Cerebellar cortex (tissue), 1 donor: ENCODE data around the gene CSKMT.
"Not testable (repeated sequence)": the region's sequence is repeated elsewhere in the genome, so short reads cannot be mapped to it uniquely, and the experiment has no call there.

ENCODE experiments used
- DNase-seq: peaks from one replicate; pipeline ENCODE4 v3.0.0-alpha.2; 2015; ENCODE audit warnings: low spot score

The CSKMT gene

GRCh38 chr11:62665075-62665598 is at the start of gene CSKMT, which contains the start of gene C11orf98:
TSS of gene CSKMT (plus strand) at chr11:62665312. CDS start at chr11:62665880, 568 bp downstream.
TSS of gene C11orf98 (minus strand) at chr11:62665210. CDS start at chr11:62665169, 41 bp downstream.
- DNase-seq, result peak; percentile 95

- DNase-seq, result no peak
These were observed 49.6 kb upstream of the CSKMT start for GRCh38 chr11:62615521-62615920.

GRCh38 chr11:62616957-62617356 is 48.2 kb upstream of the CSKMT start:
- DNase-seq, result not testable (repeated sequence)

GRCh38 chr11:62621027-62621566 is 44.0 kb upstream of the CSKMT start:
- no peak for DNase-seq

GRCh38 chr11:62621567-62622470 is 43.3 kb upstream of the CSKMT start, which contains the start of gene B3GAT3:
TSS of gene B3GAT3 (minus strand) at chr11:62621986. CDS start at chr11:62621947, 39 bp downstream.
- peak; percentile 98 for DNase-seq

GRCh38 chr11:62622476-62623089 is 42.5 kb upstream of the CSKMT start:
- no peak for DNase-seq

GRCh38 chr11:62627713-62628112 is 37.4 kb upstream of the CSKMT start:
- peak; percentile 42 for DNase-seq

- DNase-seq, result no peak
These were observed 32.6 kb upstream of the CSKMT start for GRCh38 chr11:62632492-62632891.

- no peak for DNase-seq
These were observed 20.9 kb upstream of the CSKMT start for GRCh38 chr11:62644220-62644619.

- DNase-seq, result no peak
These were observed 19.5 kb upstream of the CSKMT start for GRCh38 chr11:62645671-62645945.

GRCh38 chr11:62645946-62646824 is 18.9 kb upstream of the CSKMT start, which contains the start of gene GANAB:
TSS of gene GANAB (minus strand) at chr11:62646613. CDS start at chr11:62646599, 14 bp downstream.
- peak; percentile 99 for DNase-seq

GRCh38 chr11:62646825-62647608 is 18.1 kb upstream of the CSKMT start:
- DNase-seq, result no peak

GRCh38 chr11:62647609-62648005 is 17.5 kb upstream of the CSKMT start:
- no peak for DNase-seq

GRCh38 chr11:62648185-62648966 is 16.7 kb upstream of the CSKMT start:
- no peak for DNase-seq

GRCh38 chr11:62648967-62649364 is 16.1 kb upstream of the CSKMT start:
- DNase-seq, result no peak

GRCh38 chr11:62649486-62649885 is 15.6 kb upstream of the CSKMT start:
- no peak for DNase-seq

GRCh38 chr11:62650283-62650682 is 14.8 kb upstream of the CSKMT start:
- not testable (repeated sequence) for DNase-seq

GRCh38 chr11:62652161-62653006 is 12.7 kb upstream of the CSKMT start:
- DNase-seq, result no peak

GRCh38 chr11:62654297-62654696 is 10.8 kb upstream of the CSKMT start:
- no peak for DNase-seq
